Heart left ventricle (tissue), 16 donors: ENCODE measurements around the gene TSPO2. TPM values are rescaled to one million over a fixed set of nuclear protein-coding genes. Genes with fewer than 3 reads are reported as not detected.

Experiments used
- ATAC-seq, 4 donors: fragments of 200-7000 bp; cut with Tn5 transposase; one replicate each; pipeline ENCODE4 v1.9.1; 2020 to 2022; ENCODE audit warnings: moderate library complexity in 4 of 4, mild to moderate bottlenecking in 3 of 4, moderate number of reproducible peaks in 1 of 4
- DNase-seq, 5 donors: peaks; one replicate each; pipeline ENCODE4 v3.0.0-alpha.2; 2020
- H3K27ac ChIP-seq, 12 donors: fragments of 200-600 bp; sonication (generic) in 4 of 12; one replicate each; pipeline versions ENCODE4 v1.5.0 to v1.8.0; 2016 to 2022; ENCODE audit warnings: mild to moderate bottlenecking in 2 of 12
- H3K27me3 ChIP-seq, 9 donors: fragments of 200-600 bp; sonication (generic) in 2 of 9; one replicate each; pipeline versions ENCODE4 v1.5.1 to v1.8.0; 2016 to 2022; ENCODE audit warnings: mild to moderate bottlenecking in 3 of 9
- H3K36me3 ChIP-seq, 9 donors: fragments of 200-600 bp; sonication (generic) in 2 of 9; one replicate each; pipeline versions ENCODE4 v1.5.0 to v1.8.0; 2018 to 2022; ENCODE audit warnings: mild to moderate bottlenecking in 2 of 9
- H3K4me1 ChIP-seq, 12 donors: fragments of 200-600 bp; sonication (generic) in 4 of 12; one replicate each; pipeline versions ENCODE4 v1.5.0 to v1.8.0; 2016 to 2022; ENCODE audit warnings: mild to moderate bottlenecking in 3 of 12
- H3K4me3 ChIP-seq, 12 donors: fragments of 200-600 bp; sonication (generic) in 4 of 12; one replicate each; pipeline versions ENCODE4 v1.5.0 to v1.8.0; 2017 to 2022; ENCODE audit warnings: mild to moderate bottlenecking in 9 of 12, moderate library complexity in 4 of 12
- H3K9me3 ChIP-seq, 12 donors: fragments of 200-600 bp; sonication (generic) in 4 of 12; one replicate each; pipeline versions ENCODE4 v1.5.0 to v1.8.0; 2016 to 2022; ENCODE audit warnings: mild to moderate bottlenecking in 1 of 12
- CTCF ChIP-seq, 12 donors: fragments of 200-600 bp; sonication (generic) in 4 of 12; IDR thresholded peaks; one replicate each; pipeline versions ENCODE4 v1.5.0 to v1.8.0; 2018 to 2022; ENCODE audit warnings: antibody characterized with exemption in 12 of 12, mild to moderate bottlenecking in 5 of 12
- POLR2A ChIP-seq, 2 donors: fragments of 450-650 bp; IDR thresholded peaks; one replicate each; pipeline ENCODE4 v1.6.1; 2017; ENCODE audit warnings: antibody characterized with exemption in 2 of 2, mild to moderate bottlenecking in 2 of 2, moderate library complexity in 2 of 2
- WGBS, 4 donors: extraction: QIAGEN DNeasy Blood & Tissue Kit in 2 of 4; methylation state at CpG; one replicate each; pipeline versions ENCODE4 v1.1.5 to v1.1.7; 2013 to 2018; 5-methylcytosine and 5-hydroxymethylcytosine counted together
- intact Hi-C, 10 donors: fragments of 100-400 bp; cut with DNase I; formaldehyde crosslinking; loops; one replicate each; pipeline versions ENCODE4 v1.11.1 to v1.14.2; 2022
- polyA plus RNA-seq, 2 donors: library from polyadenylated mRNA; stranded (reverse); fragments of 200-250 nt; gene quantifications; one replicate each; pipeline ENCODE4 v1.2.3, GENCODE V29; 2013
- total RNA-seq, 9 donors: library from RNA; depleted of rRNA in 2 of 9; stranded (reverse); fragments of >200 nt in 2 of 9; fragmentation: NEBNext Ultra II Directional in 3 of 9; extraction: Animal tissue kit (Norgen Biotek cat#: 25700) in 3 of 9; gene quantifications; one replicate each; pipeline versions ENCODE4 v1.1.0 to v1.2.4, GENCODE V29; 2016 to 2023
- donor health status: ischemic (EF 13 %, LVEDD 7.1; RV severe dilation, severe dysfunction).
- donor health status: healthy with polysubstance abuse.
- donor health status: DM: no; HTN: yes; CAD: no.
- donor health status: DM: no; HTN: no; CAD: no.
- donor health status: ischemic (EF 25% LVEDD 6.9; RV normal size, moderate dysfunction).
- donor health status: ischemic (EF 25% LVEDD 5.7; RV mildly dilated, moderate dysfunction).
- donor health status: healthy.
- donor health status: DM: yes; HTN: yes; CAD: no.
- donor health status: ischemic (EF 35%, LVEDD 5.7; RV mildly dilated, moderate dysfunction).
- donor health status: nonischemic (EF 11% LVEDD 7.7; RV severe dilation, severe dysfunction).
- donor health status: DM: yes; HTN: yes; CAD: no.
- donor health status: PGD.
- donor health status: ischemic (EF 29% LVEDD 5.4; RV normal size, mild dysfunction).
- donor health status: nonischemic (EF 23%, LVEDD 6.1; RV moderate dilation, normal function).

The TSPO2 gene
- total and polyA plus RNA-seq, 11 donors, result not detected

GRCh38 chr6:41049521-41049920, 7.3 kb downstream of the TSPO2 start:
- peak in 1 of 4 donors; percentile 46 for ATAC-seq

GRCh38 chr6:41049955-41050354, 7.7 kb downstream of the TSPO2 start:
- no peak for DNase-seq
- intact Hi-C loops, result no loop called here
- Histone ChIP-seq H3K27ac (peak overlapping the region in 10 of 12 donors; percentile 12 to 78 (median 70)), H3K27me3 (no peaks in the 10 kb centered on the region), H3K36me3 (no peaks in the 10 kb centered on the region), H3K4me1 (peaks cover 0 to 42% (median 15%) of the 10 kb centered on the region in 12 donors), H3K4me3 (no peak overlapping the region), H3K9me3 (no peaks in the 10 kb centered on the region)
- no peak for ATAC-seq
- TF ChIP-seq CTCF (IDR thresholded peaks at IDR 0.05) (no peak), POLR2A (IDR thresholded peaks at IDR 0.05) (no peak)
- 70 to 80% (median 76%) methylated on average over 7 of the region's 7 CpGs for WGBS, 4 donors

More at GRCh38 chr6:41049521-41049920, 7.3 kb downstream of the TSPO2 start:
- no peaks in the 10 kb centered on the region for H3K27me3 ChIP-seq
- H3K4me1 ChIP-seq, result peaks cover 0 to 42% (median 15%) of the 10 kb centered on the region in 12 donors
- H3K4me3 ChIP-seq, result no peak overlapping the region
- H3K36me3 ChIP-seq, result no peaks in the 10 kb centered on the region
- no peak for TF ChIP-seq POLR2A (IDR thresholded peaks at IDR 0.05)
- TF ChIP-seq CTCF (IDR thresholded peaks at IDR 0.05), result no peak
- no peaks in the 10 kb centered on the region for H3K9me3 ChIP-seq
- WGBS, 4 donors, result 33 to 46% (median 37%) methylated on average over 1 of the region's 1 CpG
- peak overlapping the region in 11 of 12 donors; percentile 12 to 78 (median 70) for H3K27ac ChIP-seq
- intact Hi-C loops, result no loop called here
- no peak for DNase-seq

GRCh38 chr6:41050536-41050935, 8.3 kb downstream of the TSPO2 start:
- Histone ChIP-seq H3K9me3 (no peaks in the 10 kb centered on the region), H3K4me3 (no peak overlapping the region), H3K27me3 (no peaks in the 10 kb centered on the region), H3K36me3 (no peaks in the 10 kb centered on the region), H3K27ac (peak overlapping the region in 1 of 12 donors; percentile 73), H3K4me1 (peaks cover 0 to 42% (median 15%) of the 10 kb centered on the region in 12 donors)
- 38 to 58% (median 51%) methylated on average over 3 of the region's 3 CpGs for WGBS, 4 donors
- intact Hi-C loops, result no loop called here
- TF ChIP-seq POLR2A (IDR thresholded peaks at IDR 0.05), result no peak
- DNase-seq (no peak), ATAC-seq (no peak)

GRCh38 chr6:41051873-41052272, 9.6 kb downstream of the TSPO2 start:
- Histone ChIP-seq H3K27me3 (no peaks in the 10 kb centered on the region), H3K9me3 (no peaks in the 10 kb centered on the region), H3K4me3 (no peak overlapping the region), H3K27ac (peak overlapping the region in 8 of 12 donors; percentile 2 to 93 (median 84)), H3K4me1 (peaks cover 0 to 52% (median 16%) of the 10 kb centered on the region in 12 donors), H3K36me3 (peaks cover 0 to 4% (median 0%) of the 10 kb centered on the region in 9 donors)
- 45 to 61% (median 56%) methylated on average over 5 of the region's 5 CpGs for WGBS, 4 donors
- TF ChIP-seq POLR2A (IDR thresholded peaks at IDR 0.05) (no peak), CTCF (IDR thresholded peaks at IDR 0.05) (no peak)
- intact Hi-C loops, result no loop called here
- DNase-seq, result no peak
- ATAC-seq, result no peak

- intact Hi-C loops, result no loop called here
- ATAC-seq, result peak; percentile 88 to 92 (median 90)
- TF ChIP-seq POLR2A (IDR thresholded peaks at IDR 0.05) (peak; percentile 1 to 80), CTCF (IDR thresholded peaks at IDR 0.05) (no peak)
- H3K36me3 ChIP-seq, result peaks cover 0 to 5% (median 0%) of the 10 kb centered on the region in 9 donors
- H3K4me1 ChIP-seq, result peaks cover 0 to 59% (median 18%) of the 10 kb centered on the region in 12 donors
- H3K9me3 ChIP-seq, result no peaks in the 10 kb centered on the region
- peak; percentile 81 to 94 (median 86) for DNase-seq
- WGBS, 4 donors, result 30 to 63% (median 45%) methylated on average over 3 to 5 of the region's 5 CpGs
- H3K27me3 ChIP-seq, result no peaks in the 10 kb centered on the region
- peak within 1 kb of the TSS; percentile 19 to 58 (median 50) for H3K4me3 ChIP-seq
- H3K27ac ChIP-seq, result peak within 1 kb of the TSS; percentile 70 to 94 (median 87)
Measured at GRCh38 chr6:41053041-41053440, 10.8 kb downstream of the TSPO2 start, which contains the start of gene APOBEC2. Gene APOBEC2 (plus strand): TSS chr6:41053202. CDS start chr6:41053348, 146 bp downstream.
